HepG2 (cell line): ENCODE results near the gene HNRNPUL2. TPM values are rescaled to one million over a fixed set of nuclear protein-coding genes. Genes with fewer than 3 reads are reported as not detected.
"Not testable (repeated sequence)": the region's sequence is repeated elsewhere in the genome, so short reads cannot be mapped to it uniquely, and the experiment has no call there.

Source experiments
- ATAC-seq: fragments of 200-7000 bp; cut with Tn5 transposase; 3 replicates; pipeline ENCODE4 v1.9.1; 2020; ENCODE audit warnings: mild to moderate bottlenecking, moderate library complexity
- BruUV-seq: library from RNA; stranded (reverse); fragments of 400-500 nt; replicated peaks from 2 replicates; lab custom pipeline; 2021; lab: Mats Ljungman, UMichigan
- CTCF ChIA-PET: fragments of 300-600 bp; formaldehyde crosslinking; extraction: SDS; loops from one replicate; lab custom pipeline; 2021; ENCODE audit warnings: low total read pairs, inconsistent platforms, low intra/inter-chr PET ratio; lab: Yijun Ruan, JAX
- POLR2A ChIA-PET: fragments of 350-600 bp; sonication (Branson Sonifier 250); formaldehyde crosslinking; loops from one replicate; lab custom pipeline; 2020; ENCODE audit warnings: antibody characterized with exemption, inconsistent platforms; lab: Yijun Ruan, JAX
- DNase-seq: peaks from one replicate; pipeline ENCODE4 v3.0.0-alpha.2; 2015; ENCODE audit warnings: low spot score
- FAIRE-seq: peaks from 3 replicates; lab custom pipeline; 2011; peaks lifted over from hg19 to GRCh38; lab: Jason Lieb, UNC
- H2AFZ ChIP-seq: one replicate; pipeline ENCODE4 v1.6.1; 2011; ENCODE audit warnings: low read length, inconsistent platforms
- H3K27ac ChIP-seq: fragments of 300-600 bp; 3 replicates; pipeline ENCODE4 v1.8.0; 2011; ENCODE audit warnings: mixed run types, mild to moderate bottlenecking, mixed read lengths, low read length, inconsistent platforms; ENCODE audit not compliant: insufficient read depth; ENCODE audit errors: extremely low read length
- H3K27me3 ChIP-seq, 2 experiments: fragments of 200-600 bp in 1 of 2; 2 replicates in 1 of 2; 3 replicates in 1 of 2; pipeline versions ENCODE4 v1.6.0 to v1.8.0; 2011; ENCODE audit warnings: low read length in 2 of 2, mild to moderate bottlenecking in 2 of 2, moderate library complexity in 2 of 2, inconsistent platforms in 1 of 2; ENCODE audit not compliant: insufficient read depth in 2 of 2, control insufficient read depth in 1 of 2
- H3K36me3 ChIP-seq, 2 experiments: fragments of 200-600 bp in 1 of 2; replicated peaks in 1 of 2; 2 replicates in 1 of 2; 3 replicates in 1 of 2; pipeline versions ENCODE4 v1.5.1 to v1.8.0; 2011; ENCODE audit warnings: low read length in 2 of 2, inconsistent platforms in 1 of 2; ENCODE audit not compliant: insufficient read depth in 2 of 2, control insufficient read depth in 1 of 2
- H3K4me1 ChIP-seq: 2 replicates; pipeline ENCODE4 v1.5.1; 2012; ENCODE audit warnings: low read length, inconsistent platforms; ENCODE audit not compliant: insufficient read depth
- H3K4me2 ChIP-seq: 2 replicates; pipeline ENCODE4 v1.6.0; 2011; ENCODE audit warnings: low read depth, low read length, inconsistent platforms
- H3K4me3 ChIP-seq, 3 experiments: fragments of 200-600 bp in 1 of 3; sonication (generic), shearing (Covaris generic) in 1 of 3; replicated peaks in 1 of 3; 2 replicates each; pipeline ENCODE4 v1.5.1; 2011 to 2016; ENCODE audit warnings: low read length in 3 of 3, inconsistent platforms in 2 of 3, low read depth in 2 of 3, mild to moderate bottlenecking in 2 of 3, control low read depth in 1 of 3, mixed read lengths in 1 of 3; ENCODE audit not compliant: insufficient read depth in 1 of 3
- H3K79me2 ChIP-seq: one replicate; pipeline ENCODE4 v1.6.1; 2011; ENCODE audit warnings: low read length, inconsistent platforms; ENCODE audit not compliant: insufficient read depth
- H3K9ac ChIP-seq: 2 replicates; pipeline ENCODE4 v1.6.0; 2011; ENCODE audit warnings: mild to moderate bottlenecking, low read depth, low read length, inconsistent platforms; ENCODE audit not compliant: insufficient read depth
- H3K9me3 ChIP-seq: 2 replicates; pipeline ENCODE4 v1.5.1; 2012; ENCODE audit warnings: mild to moderate bottlenecking, low read length
- H4K20me1 ChIP-seq: 2 replicates; pipeline ENCODE4 v1.6.0; 2011; ENCODE audit warnings: inconsistent platforms, mild to moderate bottlenecking, low read length, moderate library complexity; ENCODE audit not compliant: insufficient read depth
- MYC ChIP-seq: sonication (generic); formaldehyde crosslinking; IDR thresholded peaks from 2 replicates; pipeline ENCODE4 v1.9.0; 2021; ENCODE audit warnings: missing genetic modification reagents, borderline replicate concordance
- NFE2L1 ChIP-seq: sonication (generic); formaldehyde crosslinking; IDR thresholded peaks from 2 replicates; pipeline ENCODE4 v1.4.0; 2020; ENCODE audit warnings: missing genetic modification reagents, mild to moderate bottlenecking, borderline replicate concordance
- PHF21A ChIP-seq: sonication (generic); formaldehyde crosslinking; IDR thresholded peaks from 2 replicates; pipeline ENCODE4 v1.5.0; 2020; ENCODE audit warnings: mild to moderate bottlenecking, missing genetic modification reagents
- TEAD3 ChIP-seq: optimal IDR thresholded peaks from 2 replicates; pipeline ENCODE3; 2016; ENCODE audit warnings: borderline replicate concordance
- WGBS: methylation state at CpG from one replicate; pipeline ENCODE4 v1.1.6; 2017; ENCODE audit warnings: low lambda C conversion rate; 5-methylcytosine and 5-hydroxymethylcytosine counted together
- in situ Hi-C: cut with HindIII; loops from 2 replicates; pipeline ENCODE4 v1.10.0; 2017; ENCODE audit warnings: low pct_unique_long_range_greater_than_20kb; ENCODE audit not compliant: extremely low pct_ligation_motif_present
- intact Hi-C: fragments of 100-400 bp; cut with micrococcal nuclease; formaldehyde crosslinking; loops from one replicate; pipeline ENCODE4 v1.10.0; 2022; ENCODE audit not compliant: unreplicated experiment
- polyA plus RNA-seq, 8 experiments: library from polyadenylated mRNA; depleted of rRNA in 3 of 8; stranded (reverse) in 7 of 8; unstranded in 1 of 8; fragments of >200 nt; fragmentation: Illumina TruSeq in 4 of 8; extraction: Trizol in 4 of 8; gene quantifications; 2 replicates each; pipeline versions ENCODE4 v1.2.1 to v1.2.3, GENCODE V29; 2011 to 2016; ENCODE audit warnings: low read depth in 4 of 8, missing spikeins in 1 of 8, mixed read lengths in 1 of 8; ENCODE audit not compliant: insufficient read depth in 1 of 8
- total RNA-seq, 5 experiments: library from RNA; depleted of rRNA; stranded (reverse); fragments of >200 nt; fragmentation: Illumina TruSeq; extraction: Trizol; gene quantifications; 2 replicates each; pipeline ENCODE4 v1.2.3, GENCODE V29; 2016; ENCODE audit warnings: low read depth in 1 of 5

HNRNPUL2 gene
- total and polyA plus RNA-seq, 2 of the 13 experiments (the other 11 are each of a cell fraction or from before 2014, with no cell fraction given) = 8.4 to 9.6 TPM

DNA sequence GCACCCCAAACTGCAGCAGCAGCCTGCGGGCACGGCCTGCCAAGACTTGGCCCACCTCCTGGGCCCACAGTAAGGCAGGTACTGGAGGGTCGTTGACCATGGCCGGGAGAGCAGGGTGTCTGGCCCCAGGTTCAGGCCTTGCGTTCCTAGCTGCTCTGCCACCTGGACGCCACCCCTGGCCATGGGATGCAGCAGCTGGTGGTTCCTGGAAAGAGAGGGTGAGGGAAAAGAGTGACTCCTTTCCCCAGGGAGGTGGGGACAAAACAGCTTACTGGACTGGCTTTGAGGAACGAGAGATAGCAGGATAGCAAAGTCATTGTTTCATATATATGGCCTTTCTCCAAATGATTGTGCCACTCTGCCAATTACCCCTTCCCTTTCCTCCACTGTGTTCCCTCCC is 21.8 kb downstream of the HNRNPUL2 start:
- Histone ChIP-seq H3K79me2 (no peaks in the 10 kb centered on the region), H3K4me2 (peak overlapping the region; percentile 99), H3K9ac (peak overlapping the region; percentile 78), H3K4me1 (peaks cover 18% of the 10 kb centered on the region), H3K4me3 (peak overlapping the region; percentile 70 to 86 (median 80)), H3K9me3 (no peaks in the 10 kb centered on the region), H4K20me1 (peaks cover 6% of the 10 kb centered on the region; the same call in 1 of the 2 replicates), H2AFZ (no peak overlapping the region), H3K27me3 (no peaks in the 10 kb centered on the region), H3K27ac (peak overlapping the region; percentile 69), H3K36me3 (peaks cover 7 to 24% of the 10 kb centered on the region in 2 experiments)
- POLR2A ChIA-PET = interaction anchor here (0.8 to 4.3 kb wide), 13 partner anchors 22 to 136 kb away, joined by 3 to 27 read pairs (median 8); partner anchors contain the start of genes B3GAT3, C11orf98, CSKMT and HNRNPUL2
- in situ Hi-C loops (loop anchor here (10.0 kb wide), 1 partner anchor 311 kb away; no protein-coding TSS in a partner anchor), intact Hi-C loops (no loop called here)
- TF ChIP-seq MYC (no peak), TEAD3 (CRISPR knock-in tag) (no peak), PHF21A (no peak), NFE2L1 (CRISPR knock-in tag) (0 out of 2 replicates have a peak, but pooled peaks have one; percentile 65)
- no peak for DNase-seq
- no peak; the same call in 2 of the 3 replicates for ATAC-seq
- 60% methylated on average over 7 of the region's 7 CpGs for WGBS
- FAIRE-seq = no peak
- CTCF ChIA-PET = no interaction called here
- BruUV-seq = no TSS peak

DNA sequence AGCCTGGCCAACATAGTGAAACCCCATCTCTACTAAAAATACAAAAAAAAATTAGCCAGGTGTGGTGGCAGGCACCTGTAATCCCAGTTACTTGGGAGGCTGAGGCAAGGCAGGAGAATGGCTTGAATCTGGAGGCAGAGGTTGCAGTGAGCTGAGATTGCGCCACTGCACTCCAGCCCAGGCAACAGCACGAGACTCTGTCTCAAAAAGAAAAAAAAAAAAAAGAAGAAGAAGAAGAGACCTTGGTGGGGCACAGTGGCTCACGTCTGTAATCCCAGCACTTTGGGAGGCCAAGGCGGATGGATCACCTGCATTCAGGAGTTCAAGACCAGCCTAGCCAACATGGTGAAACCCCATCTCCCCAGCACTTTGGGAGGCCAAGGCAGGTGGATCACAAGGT is 23.3 kb downstream of the HNRNPUL2 start:
- intact Hi-C loops, H3K9ac ChIP-seq, FAIRE-seq, H3K4me2 ChIP-seq, H3K27me3 ChIP-seq, ATAC-seq, H3K79me2 ChIP-seq, H4K20me1 ChIP-seq, CTCF ChIA-PET, BruUV-seq, POLR2A ChIA-PET, DNase-seq, H3K27ac ChIP-seq, H2AFZ ChIP-seq, H3K9me3 ChIP-seq, H3K4me3 ChIP-seq: not testable (repeated sequence)
- in situ Hi-C loops = loop anchor here (10.0 kb wide), 1 partner anchor 309 kb away; no protein-coding TSS in a partner anchor
- Histone ChIP-seq H3K36me3 (peaks cover 5 to 13% of the 10 kb centered on the region in 2 experiments), H3K4me1 (peaks cover 18% of the 10 kb centered on the region)
- 98% methylated on average over 4 of the region's 4 CpGs for WGBS
